ENCODE data around the gene NGB. TPM values are rescaled to one million over a fixed set of nuclear protein-coding genes. Genes with fewer than 3 reads are reported as not detected.

NGB gene
- total and polyA plus RNA-seq, 7 experiments from 2014 or later: not detected

- intact Hi-C loops (cut with micrococcal nuclease): no loop called here
- ATAC-seq: no peak
Measured at GRCh38 chr14:77276295-77276935, 5.4 kb upstream of the NGB start.

GRCh38 chr14:77275601-77276017, 4.6 kb upstream of the NGB start:
- Histone ChIP-seq H3K27me3 (ENCODE audit: control insufficient read depth in 2 of 2, insufficient read depth in 2 of 2, low read length in 2 of 2) (no peaks in the 10 kb centered on the region), H3K4me1 (ENCODE audit: control insufficient read depth in 2 of 2, insufficient read depth in 2 of 2, low read length in 2 of 2) (no peaks in the 10 kb centered on the region), H3K9me3 (ENCODE audit: control insufficient read depth in 2 of 3, low read length in 3 of 3) (no peaks in the 10 kb centered on the region), H3K36me3 (ENCODE audit: control insufficient read depth in 2 of 3, insufficient read depth in 3 of 3, low read length in 3 of 3) (peaks cover 0 to 7% (median 0%) of the 10 kb centered on the region in 3 experiments), H3K27ac (ENCODE audit: low read depth, low read length) (no peak overlapping the region), H3K4me3 (ENCODE audit: low read length) (no peak overlapping the region)
- ChIA-PET CTCF (no interaction called here), POLR2A (no interaction called here)
- Mint-ChIP-seq H3K4me3 (no peak overlapping the region), H3K9me3 (no peaks in the 10 kb centered on the region), H3K27me3 (peaks cover 8 to 23% (median 18%) of the 10 kb centered on the region in 5 donors), H3K27ac (peak overlapping the region in 1 of 9 donors; percentile 20), H3K4me1 (peaks cover 0 to 5% (median 0%) of the 10 kb centered on the region in 7 donors), H3K36me3 (peaks cover 0 to 19% (median 4%) of the 10 kb centered on the region in 5 donors)
- no peak for DNase-seq
- ATAC-seq: no peak
- intact Hi-C loops (cut with micrococcal nuclease): no loop called here

More at GRCh38 chr14:77276295-77276935, 5.4 kb upstream of the NGB start:
- no peak overlapping the region for H3K27ac ChIP-seq (ENCODE audit: low read depth, low read length)
- H3K36me3 ChIP-seq (ENCODE audit: control insufficient read depth in 2 of 3, insufficient read depth in 3 of 3, low read length in 3 of 3): peaks cover 0 to 7% (median 0%) of the 10 kb centered on the region in 3 experiments
- Mint-ChIP-seq H3K9me3 (no peaks in the 10 kb centered on the region), H3K27ac (no peak overlapping the region), H3K36me3 (peaks cover 0 to 23% (median 4%) of the 10 kb centered on the region in 5 donors), H3K4me3 (no peak overlapping the region), H3K27me3 (peaks cover 5 to 20% (median 14%) of the 10 kb centered on the region in 5 donors), H3K4me1 (peaks cover 0 to 5% (median 0%) of the 10 kb centered on the region in 7 donors)
- no peaks in the 10 kb centered on the region for H3K4me1 ChIP-seq (ENCODE audit: control insufficient read depth in 2 of 2, insufficient read depth in 2 of 2, low read length in 2 of 2)
- H3K9me3 ChIP-seq (ENCODE audit: control insufficient read depth in 2 of 3, low read length in 3 of 3): no peaks in the 10 kb centered on the region
- CTCF ChIA-PET: no interaction called here
- H3K4me3 ChIP-seq (ENCODE audit: low read length): no peak overlapping the region
- H3K27me3 ChIP-seq (ENCODE audit: control insufficient read depth in 2 of 2, insufficient read depth in 2 of 2, low read length in 2 of 2): no peaks in the 10 kb centered on the region
- POLR2A ChIA-PET: no interaction called here
- no peak for DNase-seq

GRCh38 chr14:77275041-77275580, 4.1 kb upstream of the NGB start:
- ChIA-PET POLR2A (no interaction called here), CTCF (no interaction called here)
- peaks cover 0 to 7% (median 0%) of the 10 kb centered on the region in 3 experiments for H3K36me3 ChIP-seq (ENCODE audit: control insufficient read depth in 2 of 3, insufficient read depth in 3 of 3, low read length in 3 of 3)
- no peak overlapping the region for H3K27ac ChIP-seq (ENCODE audit: low read depth, low read length)
- no peak overlapping the region for H3K4me3 ChIP-seq (ENCODE audit: low read length)
- peaks cover 0 to 15% (median under 1%) of the 10 kb centered on the region in 5 donors for H3K36me3 Mint-ChIP-seq
- intact Hi-C loops (cut with micrococcal nuclease): no loop called here
- H3K27me3 Mint-ChIP-seq: peaks cover 8 to 26% (median 21%) of the 10 kb centered on the region in 5 donors
- no peaks in the 10 kb centered on the region for H3K27me3 ChIP-seq (ENCODE audit: control insufficient read depth in 2 of 2, insufficient read depth in 2 of 2, low read length in 2 of 2)
- no peak overlapping the region for H3K27ac Mint-ChIP-seq
- no peaks in the 10 kb centered on the region for H3K4me1 ChIP-seq (ENCODE audit: control insufficient read depth in 2 of 2, insufficient read depth in 2 of 2, low read length in 2 of 2)
- ATAC-seq: no peak
- H3K4me1 Mint-ChIP-seq: peaks cover 0 to 5% (median 0%) of the 10 kb centered on the region in 7 donors
- no peak for DNase-seq
- H3K9me3 Mint-ChIP-seq: no peaks in the 10 kb centered on the region
- H3K4me3 Mint-ChIP-seq: no peak overlapping the region
- H3K9me3 ChIP-seq (ENCODE audit: control insufficient read depth in 2 of 3, low read length in 3 of 3): no peaks in the 10 kb centered on the region

- Mint-ChIP-seq H3K4me1 (peaks cover 0 to 5% (median 3%) of the 10 kb centered on the region in 7 donors), H3K4me3 (no peak overlapping the region), H3K27ac (no peak overlapping the region), H3K9me3 (no peaks in the 10 kb centered on the region), H3K27me3 (peaks cover 9 to 37% (median 28%) of the 10 kb centered on the region in 5 donors), H3K36me3 (peaks cover 0 to 7% (median 0%) of the 10 kb centered on the region in 5 donors)
- DNase-seq: no peak
- ChIA-PET CTCF (no interaction called here), POLR2A (no interaction called here)
- H3K36me3 ChIP-seq (ENCODE audit: control insufficient read depth in 2 of 3, insufficient read depth in 3 of 3, low read length in 3 of 3): peaks cover 0 to 7% (median 0%) of the 10 kb centered on the region in 3 experiments
- no peak overlapping the region for H3K27ac ChIP-seq (ENCODE audit: low read depth, low read length)
- ATAC-seq: no peak
- no peaks in the 10 kb centered on the region for H3K27me3 ChIP-seq (ENCODE audit: control insufficient read depth in 2 of 2, insufficient read depth in 2 of 2, low read length in 2 of 2)
- no peaks in the 10 kb centered on the region for H3K4me1 ChIP-seq (ENCODE audit: control insufficient read depth in 2 of 2, insufficient read depth in 2 of 2, low read length in 2 of 2)
- no peaks in the 10 kb centered on the region for H3K9me3 ChIP-seq (ENCODE audit: control insufficient read depth in 2 of 3, low read length in 3 of 3)
- no peak overlapping the region for H3K4me3 ChIP-seq (ENCODE audit: low read length)
- intact Hi-C loops (cut with micrococcal nuclease): no loop called here
Measured at GRCh38 chr14:77273796-77274195, 2.8 kb upstream of the NGB start.

GRCh38 chr14:77272261-77272660, 1.3 kb upstream of the NGB start:
- Mint-ChIP-seq H3K27me3 (peaks cover 18 to 50% (median 40%) of the 10 kb centered on the region in 5 donors), H3K9me3 (peaks cover 0 to 6% (median 2%) of the 10 kb centered on the region in 11 donors), H3K27ac (no peak overlapping the region), H3K4me3 (peak overlapping the region in 1 of 10 donors; percentile 58), H3K36me3 (peaks cover 0 to 6% (median 2%) of the 10 kb centered on the region in 5 donors), H3K4me1 (peaks cover 0 to 5% (median 3%) of the 10 kb centered on the region in 7 donors)
- no peaks in the 10 kb centered on the region for H3K9me3 ChIP-seq (ENCODE audit: control insufficient read depth in 2 of 3, low read length in 3 of 3)
- H3K27me3 ChIP-seq (ENCODE audit: control insufficient read depth in 2 of 2, insufficient read depth in 2 of 2, low read length in 2 of 2): no peaks in the 10 kb centered on the region
- no peaks in the 10 kb centered on the region for H3K36me3 ChIP-seq (ENCODE audit: control insufficient read depth in 2 of 3, insufficient read depth in 3 of 3, low read length in 3 of 3)
- no peak overlapping the region for H3K27ac ChIP-seq (ENCODE audit: low read depth, low read length)
- ChIA-PET POLR2A (no interaction called here), CTCF (no interaction called here)
- no peak for DNase-seq
- no peaks in the 10 kb centered on the region for H3K4me1 ChIP-seq (ENCODE audit: control insufficient read depth in 2 of 2, insufficient read depth in 2 of 2, low read length in 2 of 2)
- no peak for ATAC-seq
- intact Hi-C loops (cut with micrococcal nuclease): no loop called here
- no peak overlapping the region for H3K4me3 ChIP-seq (ENCODE audit: low read length)

GRCh38 chr14:77270361-77271112, 469 bp downstream of the NGB start:
- ATAC-seq: no peak
- Histone ChIP-seq H3K9me3 (ENCODE audit: control insufficient read depth in 2 of 3, low read length in 3 of 3) (no peaks in the 10 kb centered on the region), H3K36me3 (ENCODE audit: control insufficient read depth in 2 of 3, insufficient read depth in 3 of 3, low read length in 3 of 3) (no peaks in the 10 kb centered on the region), H3K27ac (ENCODE audit: low read depth, low read length) (no peak overlapping the region), H3K4me3 (ENCODE audit: low read length) (no peak overlapping the region), H3K4me1 (ENCODE audit: control insufficient read depth in 2 of 2, insufficient read depth in 2 of 2, low read length in 2 of 2) (no peaks in the 10 kb centered on the region), H3K27me3 (ENCODE audit: control insufficient read depth in 2 of 2, insufficient read depth in 2 of 2, low read length in 2 of 2) (no peaks in the 10 kb centered on the region)
- Mint-ChIP-seq H3K4me3 (no peak overlapping the region), H3K4me1 (peaks cover 0 to 5% (median 3%) of the 10 kb centered on the region in 7 donors), H3K27me3 (peaks cover 18 to 54% (median 40%) of the 10 kb centered on the region in 5 donors), H3K9me3 (peaks cover 0 to 6% (median 2%) of the 10 kb centered on the region in 11 donors), H3K27ac (no peak overlapping the region), H3K36me3 (peaks cover 0 to 6% (median 2%) of the 10 kb centered on the region in 5 donors)
- ChIA-PET POLR2A (no interaction called here), CTCF (no interaction called here)
- DNase-seq: no peak
- intact Hi-C loops (cut with micrococcal nuclease): no loop called here

All from naive thymus-derived CD4-positive, alpha-beta T cell (primary cell).